GM21367 (cell line): ENCODE data around the gene STMN1.

Experiments used
- ATAC-seq: cut with Tn5 transposase; IDR thresholded peaks from one replicate; pipeline ENCODE4 v1.9.1; 2021; ENCODE audit not compliant: unreplicated experiment

The STMN1 gene

GRCh38 chr1:25871704-25872494 lies 34.3 kb downstream of the STMN1 start:
- ATAC-seq: no peak

- ATAC-seq: no peak
Measured at GRCh38 chr1:25871086-25871703, 35.0 kb downstream of the STMN1 start.

GRCh38 chr1:25870614-25871013 lies 35.6 kb downstream of the STMN1 start:
- no peak for ATAC-seq

DNA sequence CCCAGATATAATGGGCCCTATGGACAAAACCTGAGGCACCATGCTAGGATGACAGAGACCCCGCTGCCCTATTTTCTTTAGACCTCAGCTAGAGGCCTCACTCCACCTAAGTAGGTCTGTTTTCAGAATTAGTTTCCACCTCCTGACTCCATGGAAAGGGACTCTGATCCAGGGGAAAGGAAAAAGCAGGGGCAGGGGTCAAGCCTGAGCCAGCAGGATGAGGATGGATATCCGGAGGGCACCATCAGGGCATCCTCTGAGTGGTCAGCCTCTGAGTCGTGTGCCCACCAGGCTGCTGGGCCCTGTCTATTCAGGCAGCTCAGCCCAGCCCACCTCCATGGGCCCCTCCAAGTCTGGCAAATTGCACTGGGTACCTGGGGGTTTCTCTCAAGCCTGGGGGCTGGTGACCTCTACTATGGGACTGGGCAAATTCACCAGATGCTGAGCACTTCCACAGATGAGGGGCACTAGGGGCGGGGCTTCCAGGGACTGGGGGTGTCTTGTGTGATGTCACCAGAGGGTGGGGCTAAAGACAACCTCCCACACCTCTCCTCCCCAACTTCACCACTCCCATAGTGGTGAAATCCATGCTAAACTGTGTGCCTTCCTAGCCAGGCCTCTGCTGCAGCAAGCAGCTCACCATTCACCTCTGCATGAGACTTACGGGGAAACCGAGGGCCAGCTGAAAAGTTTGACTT lies 36.2 kb downstream of the STMN1 start:
- no peak for ATAC-seq

DNA sequence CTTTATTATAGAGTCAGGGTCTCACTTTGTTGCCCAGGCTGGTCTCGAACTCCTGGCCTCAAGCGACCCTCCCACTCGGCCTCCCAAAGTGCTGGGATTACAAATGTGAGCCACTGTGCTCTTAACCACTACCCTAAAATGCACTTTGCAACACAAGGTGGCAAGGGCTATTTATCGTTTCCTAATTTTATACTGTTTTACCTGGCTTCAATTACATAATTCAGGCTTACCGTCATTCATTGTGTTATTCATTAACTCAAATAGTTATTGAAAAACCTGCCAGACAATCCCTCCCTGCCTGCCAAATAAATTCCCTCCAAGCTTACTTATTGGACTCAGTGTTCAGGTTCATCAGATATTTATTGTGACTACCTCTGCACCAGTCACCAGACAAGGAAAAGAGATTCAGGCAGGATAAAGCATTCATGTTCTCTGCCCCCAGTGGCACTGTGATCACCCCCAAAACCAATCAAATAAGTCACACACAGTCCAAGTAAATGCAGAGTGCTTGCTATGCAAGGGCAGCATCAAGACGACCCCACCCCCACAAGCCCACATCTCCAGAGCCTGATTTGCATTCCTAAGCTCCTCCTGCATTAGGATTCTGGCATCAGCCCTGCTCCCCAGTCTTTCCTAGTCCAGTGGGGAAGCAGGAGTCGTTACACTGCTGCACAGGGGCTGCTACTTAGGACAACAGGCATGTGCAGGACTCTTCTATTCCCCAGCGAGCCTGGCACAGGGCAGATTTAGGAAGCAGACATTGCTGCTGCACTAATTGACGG lies 38.8 kb downstream of the STMN1 start:
- ATAC-seq: no peak

GRCh38 chr1:25866288-25866687 lies 39.9 kb downstream of the STMN1 start:
- no peak for ATAC-seq

- no peak for ATAC-seq
Measured at GRCh38 chr1:25864434-25864833, 41.8 kb downstream of the STMN1 start.

DNA sequence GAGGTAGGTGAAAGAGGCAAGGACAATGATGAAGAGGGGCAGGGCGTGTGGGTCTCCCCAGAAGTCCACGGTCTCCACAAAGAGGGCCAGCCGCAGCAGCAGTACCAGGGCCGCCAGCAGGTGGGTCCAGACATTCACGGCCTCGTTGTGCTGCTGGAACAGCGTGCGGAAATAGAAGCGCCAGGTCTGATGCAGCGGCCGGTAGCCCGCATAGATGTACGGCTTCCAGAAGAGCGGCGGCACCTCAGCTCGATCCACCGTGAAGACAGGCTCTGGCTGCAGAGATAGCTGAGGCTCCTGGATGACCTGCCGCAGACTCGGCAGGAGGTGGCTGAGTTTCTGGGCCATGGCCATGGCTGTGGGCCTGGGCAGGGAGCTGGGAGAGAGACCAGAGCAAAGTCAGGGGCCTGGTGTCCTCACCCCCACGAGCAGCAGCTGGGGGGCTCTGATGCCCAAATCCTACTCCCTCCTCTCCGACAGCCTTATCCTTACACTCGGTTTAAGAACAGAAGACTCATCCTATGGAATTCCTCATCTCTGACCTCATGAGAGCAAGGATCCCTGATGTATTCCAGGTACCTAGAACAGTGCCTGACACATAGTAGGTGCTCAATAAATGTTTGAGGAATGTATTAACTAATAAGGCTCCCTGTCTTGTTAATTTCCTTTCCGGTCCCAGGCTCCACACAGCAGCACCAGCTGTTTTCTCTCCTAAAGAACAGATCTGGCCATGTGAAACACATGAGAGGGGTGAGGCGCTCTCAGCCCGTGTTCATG lies 42.5 kb downstream of the STMN1 start:
- no peak for ATAC-seq

GRCh38 chr1:25862785-25863485 lies 43.3 kb downstream of the STMN1 start:
- no peak for ATAC-seq

DNA sequence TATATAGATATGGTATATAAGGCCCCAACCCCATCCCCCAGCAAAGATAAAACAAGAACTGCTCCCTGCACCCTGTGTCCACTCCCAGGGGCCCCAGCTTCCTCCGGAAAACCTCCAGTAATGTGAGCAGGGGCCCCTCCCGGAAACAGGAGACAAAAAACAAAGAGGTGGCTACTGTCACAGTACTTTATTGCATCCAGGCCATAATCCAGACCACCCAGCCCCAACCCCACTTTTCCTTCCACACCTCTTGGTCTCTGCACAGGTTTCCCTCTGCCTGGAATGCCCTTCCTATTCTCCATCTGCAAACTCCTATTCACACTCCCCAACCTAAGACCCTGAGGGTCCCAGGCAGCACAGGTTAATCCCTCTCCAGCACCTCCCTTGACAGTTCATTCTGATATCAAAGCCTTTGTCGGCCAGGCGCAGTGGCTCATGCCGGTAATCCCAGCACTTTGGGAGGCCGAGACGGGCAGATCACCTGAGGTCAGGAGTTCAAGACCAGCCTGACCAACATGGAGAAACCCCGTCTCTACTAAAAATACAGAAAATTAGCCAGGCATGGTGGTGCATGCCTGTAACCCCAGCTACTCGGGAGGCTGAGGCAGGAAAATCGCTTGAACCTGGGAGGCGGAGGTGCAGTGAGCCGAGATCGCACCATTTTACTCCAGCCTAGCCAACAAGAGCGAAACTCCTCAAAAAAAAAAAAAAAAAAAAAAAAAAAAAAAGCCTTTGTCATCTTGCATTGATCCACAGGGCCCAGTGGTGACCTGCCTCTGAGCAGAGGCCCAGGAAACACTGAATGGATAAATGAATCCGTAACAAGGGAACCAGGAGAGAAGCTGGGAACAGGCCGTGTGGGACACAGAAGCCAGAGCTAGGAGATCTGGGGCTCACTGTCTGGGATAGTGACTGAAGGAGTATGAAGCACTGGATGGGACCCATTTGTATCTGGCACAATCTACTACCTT lies 44.6 kb downstream of the STMN1 start:
- ATAC-seq: no peak

DNA sequence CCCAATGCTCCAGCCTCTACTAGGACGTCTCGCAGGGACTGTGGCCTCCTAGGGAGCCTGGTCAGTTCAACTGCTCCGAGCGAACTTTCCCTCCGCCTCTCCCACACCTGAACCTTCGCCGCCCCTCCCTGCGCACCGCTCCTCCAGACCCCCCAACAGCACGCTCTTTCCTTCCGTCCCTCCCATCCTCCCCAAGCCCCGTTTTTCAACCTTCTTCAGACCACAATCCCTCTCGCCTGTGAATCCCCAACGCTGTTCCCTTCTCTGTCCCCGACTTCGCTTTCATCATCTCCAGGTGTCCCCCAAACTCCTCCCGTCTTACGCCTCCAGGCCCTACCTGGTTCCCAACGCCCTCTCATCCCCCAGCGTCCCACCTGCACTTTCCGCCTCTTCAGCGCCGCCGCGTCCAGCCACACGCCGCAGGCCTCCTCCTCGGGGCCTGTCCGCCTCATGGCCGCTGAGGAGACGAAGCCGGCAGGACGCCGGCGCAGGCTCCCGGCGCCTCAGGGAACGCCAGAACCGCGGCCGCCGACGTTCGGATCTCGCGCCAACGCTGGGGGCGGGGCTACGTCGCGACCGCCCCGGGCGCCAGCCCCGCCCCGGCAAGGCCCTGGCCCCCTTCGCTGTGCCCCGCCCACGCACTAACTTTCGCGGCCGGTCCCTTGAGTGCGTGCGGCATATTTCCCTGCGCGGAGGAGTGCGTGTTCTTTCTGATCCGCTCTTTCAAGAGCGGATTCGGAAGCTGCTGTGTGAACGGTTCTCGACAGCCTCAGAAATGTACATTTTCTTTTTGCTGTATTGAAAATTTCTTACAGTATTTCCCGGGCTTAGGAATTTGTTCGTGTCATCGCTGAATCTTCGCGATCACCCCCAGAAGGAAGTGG lies 47.1 kb downstream of the STMN1 start, which contains the start of gene AUNIP:
Gene AUNIP (minus strand): TSS at position 552 of the 884 bp plus-strand sequence. CDS start 100 bp downstream, at position 452.
- peak; percentile 52 for ATAC-seq

GRCh38 chr1:25858494-25858893 lies 47.7 kb downstream of the STMN1 start:
- ATAC-seq: no peak

- no peak for ATAC-seq
Measured at GRCh38 chr1:25856856-25857255, 49.4 kb downstream of the STMN1 start.

DNA sequence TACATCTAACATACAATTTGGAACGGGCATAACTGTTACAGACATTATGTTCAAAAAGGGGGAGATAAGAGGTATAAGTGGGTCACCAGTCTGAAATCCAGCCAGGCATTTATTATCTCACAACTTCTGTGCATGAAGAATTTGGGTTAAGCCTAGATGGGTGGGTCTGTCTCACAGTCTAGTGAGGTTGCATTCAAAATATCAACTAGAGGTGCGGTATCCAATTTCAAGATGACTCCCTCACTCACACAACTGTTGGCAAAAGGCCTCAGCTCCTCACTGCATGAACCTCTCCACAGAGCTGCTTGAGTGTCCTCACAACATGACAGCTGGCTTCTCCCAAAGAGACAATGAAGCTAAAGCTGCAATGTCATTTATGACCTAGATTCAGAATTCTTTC lies 51.7 kb downstream of the STMN1 start:
- ATAC-seq: no peak
